HUES6 (cell line): ENCODE measurements around the gene MBP.

ENCODE experiments used
- H3K27ac ChIP-seq: 2 replicates; pipeline ENCODE4 v1.7.0; 2013; ENCODE audit warnings: low read depth, mild to moderate bottlenecking, low read length, inconsistent platforms
- H3K27me3 ChIP-seq: 2 replicates; pipeline ENCODE4 v1.6.1; 2013; ENCODE audit warnings: low read length; ENCODE audit not compliant: control insufficient read depth, insufficient read depth
- H3K36me3 ChIP-seq: 2 replicates; pipeline ENCODE4 v1.6.1; 2013; ENCODE audit warnings: low read length; ENCODE audit not compliant: control insufficient read depth, insufficient read depth
- H3K4me1 ChIP-seq: 2 replicates; pipeline ENCODE4 v1.6.1; 2013; ENCODE audit warnings: low read length; ENCODE audit not compliant: control insufficient read depth, insufficient read depth
- H3K4me3 ChIP-seq: 2 replicates; pipeline ENCODE4 v1.5.1; 2013; ENCODE audit warnings: low read depth, low read length
- H3K9ac ChIP-seq: one replicate; pipeline ENCODE4 v1.6.1; 2013; ENCODE audit warnings: mild to moderate bottlenecking, low read length
- H3K9me3 ChIP-seq: 2 replicates; pipeline ENCODE4 v1.6.1; 2013; ENCODE audit warnings: low read depth, low read length; ENCODE audit not compliant: control insufficient read depth, insufficient read depth

MBP gene

GRCh38 chr18:77119851-77120491, 12.6 kb downstream of the MBP start:
- Histone ChIP-seq H3K9ac (no peak overlapping the region), H3K27ac (no peak overlapping the region)

GRCh38 chr18:77119101-77119850, 13.3 kb downstream of the MBP start:
- Histone ChIP-seq H3K9ac (no peak overlapping the region), H3K9me3 (no peaks in the 10 kb centered on the region), H3K27me3 (no peaks in the 10 kb centered on the region), H3K27ac (no peak overlapping the region), H3K4me1 (peaks cover 31% of the 10 kb centered on the region), H3K4me3 (no peak overlapping the region), H3K36me3 (no peaks in the 10 kb centered on the region)

More at GRCh38 chr18:77119851-77120491, 12.6 kb downstream of the MBP start:
- Histone ChIP-seq H3K36me3 (no peaks in the 10 kb centered on the region), H3K4me1 (peaks cover 31% of the 10 kb centered on the region), H3K9me3 (no peaks in the 10 kb centered on the region), H3K27me3 (no peaks in the 10 kb centered on the region), H3K4me3 (no peak overlapping the region)

GRCh38 chr18:77118256-77119090, 14.1 kb downstream of the MBP start:
- Histone ChIP-seq H3K9me3 (no peaks in the 10 kb centered on the region), H3K27ac (no peak overlapping the region), H3K36me3 (no peaks in the 10 kb centered on the region), H3K4me1 (peaks cover 31% of the 10 kb centered on the region), H3K4me3 (no peak overlapping the region), H3K9ac (no peak overlapping the region), H3K27me3 (no peaks in the 10 kb centered on the region)

DNA sequence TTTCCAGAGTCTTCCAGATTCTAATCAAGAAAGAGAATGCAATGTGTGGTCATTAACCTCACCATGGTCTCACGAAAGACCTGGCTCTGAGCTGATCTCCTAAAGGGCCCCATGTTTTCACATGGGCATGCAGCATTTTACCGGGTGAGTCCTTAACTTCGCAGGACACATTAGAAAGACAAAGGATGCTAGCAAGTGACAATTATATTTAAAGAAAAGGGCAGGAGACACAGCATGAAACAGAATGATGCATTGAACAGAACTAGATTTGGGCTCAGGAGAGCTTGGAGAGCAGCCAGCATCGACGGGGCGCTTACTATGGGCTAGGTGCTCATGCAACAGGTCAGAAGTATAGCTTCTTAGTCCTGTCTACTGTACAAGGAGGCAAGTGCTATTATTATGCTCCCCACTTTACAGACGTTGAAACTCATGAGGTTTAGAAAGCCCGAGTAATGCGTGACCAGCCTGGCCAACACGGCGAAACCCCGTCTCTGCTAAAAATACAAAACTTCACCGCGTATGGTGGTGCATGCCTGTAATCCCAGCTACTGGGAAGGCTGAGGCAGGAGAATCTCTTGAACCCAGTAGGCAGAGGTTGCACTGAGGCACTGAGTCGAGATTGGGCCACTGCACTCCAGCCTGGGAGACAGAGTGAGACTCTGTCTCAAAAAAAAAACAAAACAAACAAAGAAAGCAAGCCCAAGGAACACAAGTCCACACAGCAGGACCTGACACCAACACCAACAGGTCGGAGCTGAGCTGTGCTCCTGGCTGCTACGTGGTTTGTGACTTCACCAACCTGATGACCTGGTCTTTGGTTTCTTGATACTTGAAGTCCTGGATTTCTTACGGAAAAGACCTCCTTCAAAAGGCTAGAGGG, 16.1 kb downstream of the MBP start:
- H3K4me1 ChIP-seq: peaks cover 44% of the 10 kb centered on the region
- no peak overlapping the region for H3K4me3 ChIP-seq
- no peaks in the 10 kb centered on the region for H3K27me3 ChIP-seq
- H3K27ac ChIP-seq: no peak overlapping the region
- no peaks in the 10 kb centered on the region for H3K9me3 ChIP-seq
- H3K9ac ChIP-seq: no peak overlapping the region
- H3K36me3 ChIP-seq: no peaks in the 10 kb centered on the region

GRCh38 chr18:77115192-77115953, 17.2 kb downstream of the MBP start:
- H3K9ac ChIP-seq: no peak overlapping the region
- no peaks in the 10 kb centered on the region for H3K27me3 ChIP-seq
- H3K4me3 ChIP-seq: no peak overlapping the region
- H3K27ac ChIP-seq: no peak overlapping the region
- H3K36me3 ChIP-seq: no peaks in the 10 kb centered on the region
- H3K4me1 ChIP-seq: peaks cover 50% of the 10 kb centered on the region
- H3K9me3 ChIP-seq: no peaks in the 10 kb centered on the region

DNA sequence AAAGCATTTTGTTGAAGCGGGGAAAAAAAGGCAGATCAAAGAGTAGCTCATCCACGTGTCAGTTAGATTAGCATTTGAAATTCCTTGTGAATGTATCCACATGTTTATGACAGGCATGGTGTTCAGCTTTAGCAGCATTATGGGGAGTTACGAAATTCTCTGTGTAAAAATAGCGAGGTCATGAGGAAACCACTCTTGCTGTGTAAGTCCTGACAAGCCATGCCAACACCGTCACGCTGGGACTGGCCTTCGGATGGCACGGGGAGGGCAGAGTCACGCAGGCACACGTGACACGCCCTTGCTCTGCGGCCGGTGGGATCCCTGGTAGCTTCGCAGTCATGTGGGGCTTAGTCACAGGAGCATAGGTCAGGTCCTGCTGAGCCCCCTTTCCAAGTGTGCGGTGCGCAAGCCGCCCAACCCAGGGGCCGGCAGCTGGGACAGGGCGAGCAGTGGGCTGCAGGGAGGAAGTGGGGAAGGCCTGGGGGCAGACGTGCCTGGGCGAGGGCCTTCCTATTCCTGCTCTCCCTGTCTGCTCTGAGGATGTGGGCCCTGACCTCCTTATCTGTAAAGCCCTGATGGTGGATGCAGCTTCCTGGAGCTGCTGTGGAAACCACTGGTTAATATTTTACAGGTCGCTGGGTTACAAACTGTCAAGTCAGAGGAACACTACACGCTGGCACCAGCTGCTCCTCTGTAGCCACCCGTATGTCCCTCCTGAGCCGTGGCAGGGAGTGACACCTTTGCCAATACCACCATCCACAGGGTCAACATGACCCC, 18.0 kb downstream of the MBP start:
- Histone ChIP-seq H3K36me3 (no peaks in the 10 kb centered on the region), H3K9ac (no peak overlapping the region), H3K27me3 (no peaks in the 10 kb centered on the region), H3K9me3 (no peaks in the 10 kb centered on the region), H3K4me1 (peaks cover 47% of the 10 kb centered on the region), H3K4me3 (no peak overlapping the region), H3K27ac (no peak overlapping the region)

DNA sequence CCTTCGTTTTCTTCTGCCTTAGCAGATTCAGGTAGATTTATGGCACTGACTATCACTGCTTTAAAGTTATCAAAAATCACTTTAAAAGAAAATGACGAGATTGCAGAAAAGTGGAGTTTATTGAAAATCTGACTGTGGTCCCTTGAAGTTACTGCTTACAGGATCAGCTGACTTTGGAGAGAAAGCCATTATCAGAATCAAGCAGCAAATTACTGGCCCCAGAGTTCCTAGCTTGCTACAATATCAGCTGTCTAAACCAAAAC, 18.5 kb downstream of the MBP start:
- no peaks in the 10 kb centered on the region for H3K27me3 ChIP-seq
- no peaks in the 10 kb centered on the region for H3K36me3 ChIP-seq
- no peak overlapping the region for H3K9ac ChIP-seq
- peaks cover 47% of the 10 kb centered on the region for H3K4me1 ChIP-seq
- no peak overlapping the region for H3K27ac ChIP-seq
- H3K4me3 ChIP-seq: no peak overlapping the region
- H3K9me3 ChIP-seq: no peaks in the 10 kb centered on the region

DNA sequence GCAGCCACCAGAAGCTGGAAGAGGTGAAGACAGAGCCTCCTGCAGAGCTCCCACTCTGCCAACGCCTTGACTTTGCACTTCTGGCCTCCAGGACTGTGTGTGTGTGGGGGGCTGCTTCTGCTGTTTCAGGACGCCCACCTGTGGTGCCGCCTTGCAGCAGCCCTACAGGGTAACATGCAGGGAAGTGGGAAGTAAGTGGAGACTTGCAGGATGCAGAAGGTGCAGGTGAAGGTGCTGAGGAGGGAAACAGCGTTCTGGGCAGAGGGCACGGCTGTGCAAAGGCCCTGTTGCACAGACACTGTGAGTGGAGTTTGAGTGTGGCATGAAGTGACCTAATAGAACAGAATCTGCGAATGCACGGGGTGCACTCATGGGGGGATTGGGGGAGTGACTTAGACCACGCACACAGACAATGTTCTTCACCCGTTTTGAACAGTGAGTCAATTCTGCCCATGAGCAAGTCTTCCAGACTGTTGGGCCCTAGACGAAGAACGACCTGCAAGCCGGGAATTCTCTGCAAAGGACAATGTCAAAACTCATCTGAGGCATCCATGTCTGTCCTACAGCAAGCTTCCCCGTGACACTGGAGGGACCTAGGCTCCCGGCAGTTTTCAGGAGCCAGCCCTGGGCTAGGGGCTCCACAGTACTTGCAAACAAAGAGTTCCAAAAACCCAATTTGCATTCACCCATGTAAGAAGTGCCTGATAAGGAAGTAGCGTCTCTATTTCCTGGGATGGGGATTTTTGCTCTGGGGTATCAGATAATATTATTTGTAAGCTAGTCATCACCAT, 19.0 kb downstream of the MBP start:
- Histone ChIP-seq H3K27ac (no peak overlapping the region), H3K9ac (no peak overlapping the region), H3K9me3 (no peaks in the 10 kb centered on the region), H3K36me3 (no peaks in the 10 kb centered on the region), H3K27me3 (no peaks in the 10 kb centered on the region), H3K4me1 (peaks cover 47% of the 10 kb centered on the region), H3K4me3 (no peak overlapping the region)

DNA sequence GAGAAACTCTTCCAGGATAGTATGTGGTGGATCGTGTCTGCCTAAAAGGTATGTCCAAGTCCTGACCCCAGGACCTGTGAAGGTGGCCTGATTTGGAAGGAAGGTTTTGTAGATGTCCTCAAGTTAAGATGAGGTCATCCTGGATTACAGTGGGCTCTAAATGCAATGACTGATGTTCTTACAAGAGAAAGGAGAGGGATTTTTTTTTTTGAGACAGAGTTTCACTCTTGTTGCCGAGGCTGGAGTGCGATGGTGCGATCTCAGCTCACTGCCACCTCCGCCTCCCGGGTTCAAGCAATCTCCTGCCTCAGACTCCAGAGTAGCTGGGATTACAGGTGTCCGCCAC, 19.9 kb downstream of the MBP start:
- H3K4me3 ChIP-seq: no peak overlapping the region
- no peaks in the 10 kb centered on the region for H3K27me3 ChIP-seq
- H3K4me1 ChIP-seq: peaks cover 55% of the 10 kb centered on the region
- H3K9me3 ChIP-seq: no peaks in the 10 kb centered on the region
- H3K9ac ChIP-seq: no peak overlapping the region
- no peaks in the 10 kb centered on the region for H3K36me3 ChIP-seq
- no peak overlapping the region for H3K27ac ChIP-seq
